Stimulated activated CD8-positive, alpha-beta memory T cell treated with anti-CD3 and anti-CD28 coated beads, Interleukin-7, amount 100 ng/mL, for 24 hours (primary cell): ENCODE results near the gene NUP214.

Source experiments
- DNase-seq: peaks from one replicate; pipeline ENCODE4 v3.0.0-alpha.2; 2020; ENCODE audit warnings: low read depth

The NUP214 gene

GRCh38 chr9:131125288-131126058 is at the start of gene NUP214:
Gene NUP214, plus strand, starts transcription at chr9:131125586. Its CDS starts 119 bp downstream, at chr9:131125705.
- DNase-seq: peak; percentile 100

- DNase-seq: no peak
Observed at GRCh38 chr9:131076347-131077195, 48.8 kb upstream of the NUP214 start.

GRCh38 chr9:131078427-131079366 is 46.7 kb upstream of the NUP214 start:
- no peak for DNase-seq

GRCh38 chr9:131080589-131080988 is 44.8 kb upstream of the NUP214 start:
- no peak for DNase-seq

- DNase-seq: no peak
Observed at GRCh38 chr9:131081868-131082267, 43.5 kb upstream of the NUP214 start.

GRCh38 chr9:131082774-131083512 is 42.4 kb upstream of the NUP214 start:
- DNase-seq: no peak

- no peak for DNase-seq
Observed at GRCh38 chr9:131084661-131085369, 40.6 kb upstream of the NUP214 start.

- no peak for DNase-seq
Observed at GRCh38 chr9:131085370-131086122, 39.8 kb upstream of the NUP214 start.

- DNase-seq: no peak
Observed at GRCh38 chr9:131087354-131087893, 38.0 kb upstream of the NUP214 start.

GRCh38 chr9:131090025-131090787 is 35.2 kb upstream of the NUP214 start:
- no peak for DNase-seq

- no peak for DNase-seq
Observed at GRCh38 chr9:131091352-131091992, 33.9 kb upstream of the NUP214 start.

GRCh38 chr9:131092030-131092429 is 33.4 kb upstream of the NUP214 start:
- no peak for DNase-seq

GRCh38 chr9:131092548-131093440 is 32.6 kb upstream of the NUP214 start:
- DNase-seq: no peak

- DNase-seq: no peak
Observed at GRCh38 chr9:131094015-131094414, 31.4 kb upstream of the NUP214 start.

GRCh38 chr9:131094622-131095021 is 30.8 kb upstream of the NUP214 start:
- DNase-seq: no peak

GRCh38 chr9:131095666-131096268 is 29.6 kb upstream of the NUP214 start:
- DNase-seq: no peak
